ENCODE data around the gene ADCY9.
A peak's percentile ranks its signal among the peaks of the same experiment; 100 is the strongest.
"Not testable (repeated sequence)": the region's sequence is repeated elsewhere in the genome, so short reads cannot be mapped to it uniquely, and the experiment has no call there.

The ADCY9 gene

GRCh38 chr16:3964686-3965290 is 151.5 kb downstream of the ADCY9 start:
- no peak for DNase-seq (ENCODE audit: low read depth in 2 of 2)
- no peak for TF ChIP-seq CTCF (IDR thresholded peaks at IDR 0.05; ENCODE audit: low read depth, low read length)
- H3K4me3 ChIP-seq (replicated peaks in 1 of 2; ENCODE audit: low read depth in 2 of 2, low read length in 2 of 2) = no peak overlapping the region

DNA sequence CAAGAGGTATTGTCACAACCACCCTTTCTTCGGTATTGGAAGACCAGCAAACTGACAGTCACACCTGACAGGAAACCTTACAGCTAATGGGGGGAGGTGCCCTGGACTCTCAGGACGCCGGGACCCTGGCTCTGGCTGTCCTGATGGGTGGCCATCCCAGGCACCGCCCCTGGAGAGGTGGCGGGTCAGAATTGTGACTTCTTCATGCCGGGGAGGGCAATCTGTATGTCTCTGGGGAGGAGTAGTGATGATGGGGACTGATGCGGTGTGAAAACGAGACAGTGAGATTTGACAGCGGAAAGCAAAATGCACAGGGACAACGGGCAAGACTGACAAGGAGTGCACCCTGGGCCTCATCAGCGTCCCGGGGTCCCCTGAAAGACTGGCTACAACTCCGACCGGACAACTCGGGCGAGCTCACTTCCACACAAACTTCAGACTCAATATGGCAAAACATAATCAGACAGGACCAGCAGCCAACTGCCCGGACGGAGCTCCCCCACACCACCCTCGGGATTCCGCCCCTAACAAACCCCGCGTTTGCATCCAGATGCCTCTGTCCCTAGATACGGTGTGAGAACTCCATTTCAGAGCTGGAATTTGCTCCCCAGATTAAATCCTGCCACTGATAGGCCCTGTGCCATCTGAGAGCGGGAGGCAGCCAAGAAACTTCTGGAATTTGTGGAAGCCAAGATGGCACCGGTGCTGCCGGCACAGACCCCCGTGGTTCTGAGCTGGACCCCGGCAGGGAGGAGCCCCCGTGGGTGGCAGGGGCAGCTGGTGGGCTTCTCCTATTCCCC is 152.2 kb downstream of the ADCY9 start:
- DNase-seq (ENCODE audit: low read depth in 2 of 2) = no peak
- no peak overlapping the region for H3K4me3 ChIP-seq (replicated peaks in 1 of 2; ENCODE audit: low read depth in 2 of 2, low read length in 2 of 2)
- no peak for TF ChIP-seq CTCF (IDR thresholded peaks at IDR 0.05; ENCODE audit: low read depth, low read length)

DNA sequence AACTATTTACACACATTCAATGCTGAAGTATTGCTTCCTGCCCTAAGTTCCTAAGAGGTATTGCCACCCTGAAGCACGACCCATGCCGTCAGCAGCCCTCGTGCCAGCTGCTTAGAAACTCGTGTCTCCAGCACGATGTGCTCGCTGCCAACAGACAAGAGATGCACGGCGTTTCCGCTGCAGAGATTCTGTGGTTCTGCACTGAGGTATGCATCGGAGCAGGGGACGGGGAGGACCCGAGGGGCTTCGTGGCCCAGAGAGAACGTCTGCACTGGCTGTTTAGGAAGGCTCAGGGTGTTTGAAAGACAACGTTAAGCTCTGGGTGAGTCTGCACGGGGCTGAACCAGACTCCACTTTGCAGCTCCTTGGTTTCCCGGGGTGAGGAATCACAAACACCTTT is 153.0 kb downstream of the ADCY9 start:
- TF ChIP-seq CTCF (IDR thresholded peaks at IDR 0.05; ENCODE audit: low read depth, low read length) = no peak

DNA sequence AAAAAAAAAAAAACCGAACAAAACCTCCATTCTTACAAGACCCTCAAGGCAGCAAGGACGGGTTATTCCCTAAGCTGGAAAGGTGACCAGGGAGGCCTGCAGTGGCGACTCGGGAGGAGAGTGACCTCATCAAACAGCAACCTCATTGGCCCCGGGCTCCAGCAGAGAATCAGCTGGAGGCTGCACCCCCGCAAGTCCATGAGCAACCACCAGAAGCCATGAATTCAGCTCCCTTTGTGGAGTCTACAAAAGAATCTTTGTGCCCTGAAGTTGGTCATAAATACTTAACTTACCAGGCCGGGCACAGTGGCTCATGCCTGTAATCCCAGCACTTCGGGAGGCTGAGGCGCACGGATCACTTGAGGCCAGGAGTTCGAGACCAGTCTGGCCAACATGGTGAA is 154.8 kb downstream of the ADCY9 start:
- no peak for DNase-seq (ENCODE audit: low read depth in 2 of 2)
- no peak for TF ChIP-seq CTCF (IDR thresholded peaks at IDR 0.05; ENCODE audit: low read depth, low read length)
- H3K4me3 ChIP-seq (replicated peaks in 1 of 2; ENCODE audit: low read depth in 2 of 2, low read length in 2 of 2) = peak overlapping the region in 1 of 2 donors; percentile 52

More for the DNA sequence above, 153.0 kb downstream of the ADCY9 start:
- no peak overlapping the region for H3K4me3 ChIP-seq (replicated peaks in 1 of 2; ENCODE audit: low read depth in 2 of 2, low read length in 2 of 2)
- DNase-seq (ENCODE audit: low read depth in 2 of 2) = peak in 1 of 2 donors; percentile 22

DNA sequence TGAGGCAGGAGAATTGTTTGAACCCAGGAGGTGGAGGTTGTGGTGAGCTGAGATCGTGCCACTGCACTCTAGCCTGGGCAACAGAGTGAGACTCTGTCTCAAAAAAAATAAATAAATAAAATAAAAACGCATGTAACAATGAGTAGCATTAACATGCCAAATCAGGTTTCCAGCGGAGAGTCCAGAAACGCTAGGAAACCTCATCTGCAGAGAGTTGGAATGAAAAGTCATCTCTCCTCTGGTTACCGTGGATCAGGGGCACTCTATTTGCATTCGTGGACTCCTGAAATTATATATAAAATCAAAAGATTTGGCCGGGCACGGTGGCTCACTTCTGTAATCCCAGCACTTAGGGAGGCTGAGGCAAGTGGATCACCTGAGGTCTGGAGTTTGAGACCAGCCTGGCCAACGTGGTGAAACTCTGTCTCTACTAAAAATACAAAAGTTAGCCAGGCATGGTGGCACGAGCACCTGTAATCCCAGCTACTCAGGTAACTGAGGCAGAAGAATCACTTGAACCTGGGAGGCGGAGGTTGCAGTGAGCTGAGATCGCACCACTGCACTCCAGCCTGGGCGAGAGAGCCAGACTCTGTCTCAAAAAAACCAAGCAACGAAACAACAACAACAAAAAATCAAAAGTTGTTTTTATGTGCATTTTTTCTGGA is 156.2 kb downstream of the ADCY9 start:
- not testable (repeated sequence) for DNase-seq (ENCODE audit: low read depth in 2 of 2)
- H3K4me3 ChIP-seq (replicated peaks in 1 of 2; ENCODE audit: low read depth in 2 of 2, low read length in 2 of 2) = peak overlapping the region in 1 of 2 donors; percentile 52

DNA sequence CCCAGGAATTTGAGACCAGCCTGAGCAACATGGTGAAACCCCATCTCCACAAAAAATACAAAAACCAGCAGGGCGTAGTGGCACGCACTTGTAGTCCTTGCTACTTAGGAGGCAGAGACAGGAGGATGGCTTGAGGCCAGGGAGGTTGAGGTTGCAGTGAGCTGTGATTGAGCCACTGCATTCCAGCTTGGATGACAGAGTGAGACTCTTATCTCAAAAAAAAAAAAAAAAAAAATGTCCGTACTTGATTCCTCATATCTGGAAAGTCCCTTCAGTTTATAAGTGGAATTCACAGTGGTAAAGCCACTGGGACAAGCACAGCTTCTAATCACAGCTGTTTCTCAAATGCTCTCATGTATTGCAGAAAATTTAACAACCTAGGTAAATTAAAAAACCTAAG is 157.1 kb downstream of the ADCY9 start:
- DNase-seq (ENCODE audit: low read depth in 2 of 2) = peak; percentile 77 to 81
- TF ChIP-seq CTCF (IDR thresholded peaks at IDR 0.05; ENCODE audit: low read depth, low read length) = no peak
- H3K4me3 ChIP-seq (replicated peaks in 1 of 2; ENCODE audit: low read depth in 2 of 2, low read length in 2 of 2) = no peak overlapping the region

DNA sequence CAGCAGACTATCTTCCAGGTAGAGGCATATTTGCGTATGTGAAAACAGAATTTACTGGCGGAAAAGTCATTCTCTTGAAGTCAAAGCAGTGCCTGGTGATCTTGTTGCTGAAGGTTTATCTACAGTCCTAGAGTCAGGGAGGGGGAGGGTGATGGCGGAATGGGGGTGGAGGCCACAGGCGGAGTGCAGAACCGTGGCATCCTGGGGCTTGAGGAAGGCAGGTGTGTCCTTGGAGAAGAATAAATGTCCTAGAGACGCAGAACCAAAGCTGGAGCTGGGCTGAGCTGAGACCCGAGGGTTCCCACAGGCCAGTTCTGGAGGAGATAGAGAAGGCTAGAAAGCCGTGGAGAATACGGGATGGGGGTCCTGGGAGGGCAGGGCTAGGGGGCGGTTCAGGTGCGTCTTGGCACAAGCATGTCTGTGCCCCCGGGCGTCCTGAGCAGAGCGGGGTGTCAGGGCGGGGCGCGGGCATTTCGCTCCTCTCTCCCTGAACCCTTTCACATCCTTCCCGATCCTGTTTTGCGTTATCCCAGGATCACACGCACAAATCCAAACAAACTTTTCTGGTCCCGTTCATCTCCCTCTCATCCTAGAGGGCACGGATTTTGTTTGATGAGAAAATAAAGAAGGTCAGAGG is 158.8 kb downstream of the ADCY9 start:
- no peak overlapping the region for H3K4me3 ChIP-seq (replicated peaks in 1 of 2; ENCODE audit: low read depth in 2 of 2, low read length in 2 of 2)
- no peak for TF ChIP-seq CTCF (IDR thresholded peaks at IDR 0.05; ENCODE audit: low read depth, low read length)
- DNase-seq (ENCODE audit: low read depth in 2 of 2) = no peak
